GM21619 (cell line): ENCODE results near the gene PPM1H.
"Not testable (repeated sequence)": the region's sequence is repeated elsewhere in the genome, so short reads cannot be mapped to it uniquely, and the experiment has no call there.

Source experiments
- ATAC-seq: cut with Tn5 transposase; IDR thresholded peaks from one replicate; pipeline ENCODE4 v1.9.1; 2021; ENCODE audit not compliant: unreplicated experiment

Gene PPM1H

GRCh38 chr12:62739266-62740015 lies 195.5 kb downstream of the PPM1H start:
- no peak for ATAC-seq

- ATAC-seq, result no peak
These were observed 196.3 kb downstream of the PPM1H start for GRCh38 chr12:62738616-62739015.

GRCh38 chr12:62738105-62738504 lies 196.8 kb downstream of the PPM1H start:
- ATAC-seq, result no peak

- ATAC-seq, result no peak
These were observed 197.3 kb downstream of the PPM1H start for GRCh38 chr12:62737615-62738014.

- no peak for ATAC-seq
These were observed 197.8 kb downstream of the PPM1H start for GRCh38 chr12:62737188-62737587.

- no peak for ATAC-seq
These were observed 198.4 kb downstream of the PPM1H start for GRCh38 chr12:62736596-62736995.

- ATAC-seq, result no peak
These were observed 202.0 kb downstream of the PPM1H start for GRCh38 chr12:62732861-62733427.

- ATAC-seq, result no peak
These were observed 203.7 kb downstream of the PPM1H start for GRCh38 chr12:62731055-62731820.

GRCh38 chr12:62730649-62731048 lies 204.3 kb downstream of the PPM1H start:
- no peak for ATAC-seq

- not testable (repeated sequence) for ATAC-seq
These were observed 205.1 kb downstream of the PPM1H start for GRCh38 chr12:62729579-62730544.

- ATAC-seq, result no peak
These were observed 206.2 kb downstream of the PPM1H start for GRCh38 chr12:62728741-62729140.

- ATAC-seq, result no peak
These were observed 208.4 kb downstream of the PPM1H start for GRCh38 chr12:62726471-62726980.

- no peak for ATAC-seq
These were observed 209.2 kb downstream of the PPM1H start for GRCh38 chr12:62725781-62726180.

- ATAC-seq, result no peak
These were observed 210.0 kb downstream of the PPM1H start for GRCh38 chr12:62724947-62725451.

GRCh38 chr12:62724285-62724684 lies 210.7 kb downstream of the PPM1H start:
- no peak for ATAC-seq

- no peak for ATAC-seq
These were observed 211.8 kb downstream of the PPM1H start for GRCh38 chr12:62722971-62723680.

GRCh38 chr12:62720661-62721330 lies 214.2 kb downstream of the PPM1H start:
- no peak for ATAC-seq

- ATAC-seq, result no peak
These were observed 214.9 kb downstream of the PPM1H start for GRCh38 chr12:62720025-62720424.

GRCh38 chr12:62718762-62719426 lies 216.1 kb downstream of the PPM1H start:
- ATAC-seq, result no peak
